Head of caudate nucleus (tissue), 42 donors: ENCODE results near the gene BRD2.

Source experiments
- DNase-seq, 42 donors: peaks; one replicate each; pipeline versions ENCODE4 v3.0.0 to v3.0.0-alpha.2; 2020 to 2021; ENCODE audit warnings: mixed read lengths in 7 of 42
- intact Hi-C: fragments of 100-400 bp; cut with DNase I; formaldehyde crosslinking; loops from one replicate; pipeline ENCODE4 v1.15.0; 2022

BRD2 gene

GRCh38 chr6:32946893-32947292 lies 21.5 kb upstream of the BRD2 start:
- DNase-seq, result no peak
- intact Hi-C loops, result no loop called here

GRCh38 chr6:32947552-32948465 lies 20.6 kb upstream of the BRD2 start:
- no peak for DNase-seq
- intact Hi-C loops, result no loop called here

DNA sequence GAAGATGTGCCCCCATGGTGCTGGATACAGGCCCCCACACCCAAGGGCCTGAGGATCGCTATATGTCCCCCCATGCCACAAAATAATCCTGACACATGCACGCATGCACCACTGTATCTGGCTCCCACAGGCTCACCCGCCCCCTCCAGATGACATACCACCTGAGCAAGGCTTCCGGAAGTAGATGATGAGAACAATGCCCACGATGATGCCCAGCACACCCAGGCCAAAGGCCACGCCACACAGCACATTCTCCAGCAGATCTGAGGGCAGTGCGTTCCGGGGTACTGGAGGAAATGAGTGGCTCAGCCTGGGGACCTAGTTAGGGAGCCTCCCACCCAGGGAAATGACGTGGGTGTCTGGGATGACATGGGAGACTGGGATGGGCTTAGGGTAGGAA lies 19.3 kb upstream of the BRD2 start:
- no peak for DNase-seq
- intact Hi-C loops, result no loop called here

DNA sequence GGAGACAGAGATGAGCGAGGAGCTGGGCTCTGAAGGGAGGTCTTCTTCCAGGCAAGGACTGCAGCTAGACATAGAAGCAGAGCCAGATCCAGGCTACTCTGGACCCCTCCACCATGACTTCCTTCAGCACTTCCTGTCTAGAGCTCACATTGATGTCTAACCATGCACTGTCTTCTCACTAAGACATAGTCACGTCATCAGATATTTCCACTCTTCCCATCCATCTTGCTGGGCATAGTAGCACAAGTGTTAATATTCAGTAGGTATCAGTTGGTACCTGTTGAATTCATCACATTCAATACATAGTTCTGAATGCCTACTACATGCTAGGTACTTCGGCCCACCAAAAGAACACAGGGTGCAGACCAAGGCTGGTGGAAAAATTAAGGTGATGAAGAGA lies 18.4 kb upstream of the BRD2 start:
- intact Hi-C loops, result no loop called here
- no peak for DNase-seq

- no peak for DNase-seq
- intact Hi-C loops, result no loop called here
Observed at GRCh38 chr6:32950449-32950848, 17.9 kb upstream of the BRD2 start.

GRCh38 chr6:32952817-32953739 lies 15.3 kb upstream of the BRD2 start, which contains the start of gene HLA-DMA:
HLA-DMA (minus strand) TSS chr6:32953097; CDS start chr6:32953036, 61 bp downstream.
- intact Hi-C loops, result no loop called here
- peak; percentile 32 to 88 (median 70) for DNase-seq

DNA sequence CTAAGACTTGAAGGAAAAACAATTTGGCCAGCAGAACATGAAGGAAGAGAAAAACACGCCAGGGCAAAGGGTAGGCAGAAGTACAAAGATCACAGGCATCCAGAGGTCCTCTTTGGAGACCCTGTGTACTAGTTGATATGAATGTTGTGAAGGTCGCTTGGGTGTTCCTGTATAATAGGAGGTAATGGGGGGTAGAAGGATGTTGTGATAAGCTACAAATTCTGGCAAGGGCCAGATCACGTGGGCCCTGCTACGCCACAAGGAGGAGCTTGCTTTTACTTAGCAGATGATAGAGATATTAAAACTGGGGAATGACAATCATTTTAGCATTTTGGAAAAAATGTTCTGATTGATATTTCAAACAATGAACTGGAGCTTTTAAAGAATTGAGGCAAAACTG lies 14.6 kb upstream of the BRD2 start:
- intact Hi-C loops, result no loop called here

GRCh38 chr6:32954267-32954666 lies 14.1 kb upstream of the BRD2 start:
- intact Hi-C loops, result no loop called here
- no peak for DNase-seq

More for the DNA sequence above, 14.6 kb upstream of the BRD2 start:
- no peak for DNase-seq

- no peak for DNase-seq
- intact Hi-C loops, result no loop called here
Observed at GRCh38 chr6:32954986-32955802, 13.2 kb upstream of the BRD2 start.

DNA sequence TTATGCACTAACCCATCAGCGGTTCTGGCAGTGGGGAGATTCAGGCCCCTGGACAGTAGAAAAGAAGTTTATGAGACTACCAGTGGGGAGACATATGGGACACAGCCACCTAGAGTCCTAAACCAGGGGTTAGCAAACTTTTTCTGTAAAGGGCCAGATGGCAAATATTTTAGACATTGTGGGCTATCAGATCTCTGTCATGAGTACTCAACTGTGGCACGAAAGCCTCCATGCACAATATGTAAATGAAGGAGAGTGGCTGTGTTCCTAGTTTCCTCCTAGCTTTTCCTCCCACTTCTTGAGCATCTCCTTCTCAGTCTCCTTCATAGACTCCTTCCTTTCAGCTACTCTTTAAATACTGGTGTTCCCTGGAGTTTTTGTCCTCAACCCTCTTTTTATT lies 12.2 kb upstream of the BRD2 start:
- intact Hi-C loops, result no loop called here
- no peak for DNase-seq

- intact Hi-C loops, result no loop called here
- DNase-seq, result no peak
Observed at GRCh38 chr6:32960563-32960962, 7.8 kb upstream of the BRD2 start.

DNA sequence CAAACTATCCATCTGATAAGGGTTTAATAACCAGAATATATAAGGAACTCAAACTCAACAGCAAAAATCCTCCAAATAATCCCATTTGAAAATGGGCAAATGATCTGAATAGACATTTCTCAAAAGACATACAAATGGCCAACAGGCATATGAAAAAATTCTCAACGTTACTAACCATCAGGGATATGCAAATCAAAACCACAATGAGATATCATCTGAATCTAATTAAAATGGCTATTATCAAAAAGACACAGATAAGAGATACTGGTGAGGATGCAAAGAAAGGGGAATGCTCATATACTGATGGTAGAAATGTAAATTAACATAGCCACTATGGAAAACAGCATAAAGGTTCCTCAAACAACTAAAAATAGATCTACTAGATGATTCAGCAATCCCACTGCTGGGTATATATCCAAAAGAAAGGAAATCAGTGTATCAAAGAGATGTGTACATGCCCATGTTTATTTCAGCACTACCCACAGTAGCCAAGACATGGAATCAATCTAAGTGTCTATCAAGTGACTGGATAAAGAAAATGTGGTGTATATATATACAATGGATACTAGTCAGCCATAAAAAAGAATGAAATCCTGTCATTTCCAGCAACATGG lies 6.1 kb upstream of the BRD2 start:
- intact Hi-C loops, result no loop called here
- no peak for DNase-seq

- DNase-seq, result no peak
- intact Hi-C loops, result no loop called here
Observed at GRCh38 chr6:32963866-32964265, 4.5 kb upstream of the BRD2 start.

DNA sequence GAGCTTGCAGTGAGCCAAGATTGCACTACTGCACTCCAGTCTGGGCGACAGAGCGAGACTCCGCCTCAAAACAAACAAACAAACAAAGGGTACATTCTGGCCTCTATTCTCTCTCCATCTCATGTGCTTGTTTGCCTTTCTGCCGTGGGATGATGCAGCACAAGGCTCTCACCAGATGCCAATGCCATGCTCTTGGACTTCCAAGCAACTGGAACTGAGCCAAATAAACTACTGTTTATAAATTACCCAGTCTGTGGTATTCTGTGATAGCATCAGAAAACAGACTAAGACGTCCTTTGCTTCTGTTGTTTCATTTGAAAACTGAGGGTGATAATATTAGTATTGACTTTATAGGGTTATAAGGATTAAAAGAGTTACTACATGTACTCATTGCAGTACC lies 3.6 kb upstream of the BRD2 start:
- DNase-seq, result no peak
- intact Hi-C loops, result no loop called here

DNA sequence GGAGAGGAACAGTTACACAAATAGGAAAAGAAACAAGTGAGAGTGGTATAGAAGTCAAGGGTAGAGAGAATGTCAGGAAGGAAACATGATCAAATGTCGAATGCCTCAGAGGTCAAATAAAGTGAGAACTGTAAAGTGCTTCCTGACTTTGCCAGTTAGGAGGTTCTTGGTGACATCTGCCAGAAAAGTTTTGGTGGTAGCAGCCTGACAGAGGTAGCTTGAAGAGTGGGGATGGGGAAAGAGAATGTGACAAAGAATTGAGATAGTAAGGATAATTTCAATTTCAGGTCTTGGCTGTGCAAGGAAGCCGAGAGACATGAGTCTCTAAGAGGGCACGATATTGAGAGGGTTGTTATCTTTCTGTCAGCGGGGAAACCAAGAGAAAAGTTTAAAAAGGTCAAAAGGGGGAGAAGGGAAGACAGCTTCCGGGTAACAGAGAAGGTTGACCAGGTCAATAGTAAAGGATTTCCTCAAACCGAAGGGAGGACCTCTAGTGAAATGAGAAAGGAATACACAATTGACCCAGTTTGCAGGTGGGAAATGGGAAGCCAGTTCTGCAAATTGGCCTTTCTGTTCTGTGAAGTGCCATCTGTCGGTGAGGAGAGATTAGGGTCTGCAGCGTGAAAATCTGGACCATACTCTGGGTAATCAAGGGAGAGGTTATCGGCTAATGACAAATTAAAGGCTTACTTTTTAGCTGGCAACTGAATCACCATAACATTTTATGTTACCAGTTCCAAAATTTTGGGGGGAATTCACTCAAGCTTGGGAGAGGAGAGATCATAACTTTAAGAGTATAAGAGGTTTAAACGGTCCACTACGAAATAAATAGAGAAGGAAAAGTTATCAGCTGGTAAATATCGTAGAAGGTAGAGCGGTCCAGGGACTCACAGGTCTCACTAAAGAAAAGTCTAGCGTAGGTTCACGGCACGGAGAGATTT lies 973 bp upstream of the BRD2 start:
- peak in 26 of 42 donors; percentile 27 to 83 (median 60) for DNase-seq

DNA sequence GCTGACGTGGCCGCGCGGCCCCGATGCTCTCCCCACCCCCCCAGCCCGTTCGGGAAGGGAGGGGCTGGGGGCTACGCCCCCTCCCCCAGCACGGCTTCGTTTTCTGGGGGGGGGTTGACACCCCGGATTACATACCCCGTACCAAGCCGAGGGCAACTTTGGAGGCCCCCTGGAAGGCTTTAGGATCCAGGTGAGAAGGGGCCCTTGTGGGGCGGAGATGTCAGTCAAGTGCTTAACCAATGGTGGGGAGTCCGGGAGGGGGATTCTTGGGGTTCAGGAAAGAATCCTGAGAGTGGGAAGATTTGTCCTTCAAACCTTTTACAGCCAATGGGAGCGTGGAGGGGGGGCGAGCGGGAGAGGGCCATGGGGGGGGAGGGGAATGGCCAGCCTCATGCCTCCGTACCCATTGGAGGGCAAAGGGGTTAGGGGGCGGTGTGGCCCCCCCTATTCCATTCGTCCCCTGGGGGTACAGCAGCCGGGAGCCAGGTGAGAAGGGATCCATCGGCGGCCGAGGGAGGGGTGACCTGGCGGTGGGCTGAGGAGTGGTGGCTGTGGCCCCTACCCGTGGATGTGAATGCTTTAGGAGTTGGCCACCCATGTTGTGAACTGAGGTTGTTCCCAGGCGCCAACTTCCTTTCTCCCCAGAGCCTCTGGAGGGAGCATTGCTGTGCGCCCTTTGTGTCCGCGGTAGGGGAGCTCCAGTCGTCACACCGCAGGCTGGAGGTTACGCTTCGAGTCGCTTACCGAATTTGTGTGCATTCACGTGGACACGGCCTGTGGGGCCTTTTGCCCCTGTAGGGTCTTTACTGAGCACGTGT lies 682 bp downstream of the BRD2 start:
- peak; percentile 45 to 89 (median 71) for DNase-seq
- intact Hi-C loops, result no loop called here

More for the DNA sequence above, 973 bp upstream of the BRD2 start:
- intact Hi-C loops, result no loop called here
